ENCODE data around the gene KRTAP19-6.
A peak's percentile ranks its signal among the peaks of the same experiment; 100 is the strongest.

Gene KRTAP19-6

GRCh38 chr21:30541764-30542163 lies at the start of gene KRTAP19-6:
TSS of gene KRTAP19-6 (minus strand) at chr21:30541864. CDS start at chr21:30541833, 31 bp downstream.
- no peak for DNase-seq (ENCODE audit: low read depth)
- H3K4me3 ChIP-seq (replicated peaks; ENCODE audit: low read depth, low read length) = no peak within 1 kb of the TSS
- TF ChIP-seq CTCF (IDR thresholded peaks at IDR 0.05; ENCODE audit: low read length, missing control alignments) = no peak

GRCh38 chr21:30590297-30590696 lies 48.6 kb upstream of the KRTAP19-6 start, which contains the start of gene KRTAP22-2:
TSS of gene KRTAP22-2 (minus strand) at chr21:30590397.
- no peak for TF ChIP-seq CTCF (IDR thresholded peaks at IDR 0.05; ENCODE audit: low read length, missing control alignments)
- H3K4me3 ChIP-seq (replicated peaks; ENCODE audit: low read depth, low read length) = no peak within 1 kb of the TSS
- DNase-seq (ENCODE audit: low read depth) = no peak

- no peak for DNase-seq (ENCODE audit: low read depth)
- TF ChIP-seq CTCF (IDR thresholded peaks at IDR 0.05; ENCODE audit: low read length, missing control alignments) = no peak
- H3K4me3 ChIP-seq (replicated peaks; ENCODE audit: low read depth, low read length) = no peak overlapping the region
These were observed 41.2 kb upstream of the KRTAP19-6 start for GRCh38 chr21:30582870-30583269.

GRCh38 chr21:30580132-30580531 lies 38.5 kb upstream of the KRTAP19-6 start:
- TF ChIP-seq CTCF (IDR thresholded peaks at IDR 0.05; ENCODE audit: low read length, missing control alignments) = no peak
- no peak overlapping the region for H3K4me3 ChIP-seq (replicated peaks; ENCODE audit: low read depth, low read length)
- DNase-seq (ENCODE audit: low read depth) = no peak

- DNase-seq (ENCODE audit: low read depth) = no peak
- no peak overlapping the region for H3K4me3 ChIP-seq (replicated peaks; ENCODE audit: low read depth, low read length)
- no peak for TF ChIP-seq CTCF (IDR thresholded peaks at IDR 0.05; ENCODE audit: low read length, missing control alignments)
These were observed 37.7 kb upstream of the KRTAP19-6 start for GRCh38 chr21:30579346-30579745.

GRCh38 chr21:30577766-30578165 lies 36.1 kb upstream of the KRTAP19-6 start:
- DNase-seq (ENCODE audit: low read depth) = peak; percentile 2
- TF ChIP-seq CTCF (IDR thresholded peaks at IDR 0.05; ENCODE audit: low read length, missing control alignments) = no peak
- H3K4me3 ChIP-seq (replicated peaks; ENCODE audit: low read depth, low read length) = no peak overlapping the region

GRCh38 chr21:30567617-30568016 lies 26.0 kb upstream of the KRTAP19-6 start:
- no peak for TF ChIP-seq CTCF (IDR thresholded peaks at IDR 0.05; ENCODE audit: low read length, missing control alignments)
- no peak overlapping the region for H3K4me3 ChIP-seq (replicated peaks; ENCODE audit: low read depth, low read length)
- DNase-seq (ENCODE audit: low read depth) = no peak
